Activated CD4-positive, alpha-beta T cell treated with anti-CD3 and anti-CD28 coated beads, Interleukin-10, Interleukin-2, amounts not matched to agents 100 ng/mL and 50 ng/mL, durations not matched to agents 16 hours and 8 hours (primary cell): Measurements from ENCODE around the gene CCDC117.
"Not testable (repeated sequence)": the region's sequence is repeated elsewhere in the genome, so short reads cannot be mapped to it uniquely, and the experiment has no call there.

Source experiments
- DNase-seq: peaks from one replicate; pipeline ENCODE4 v3.0.0-alpha.2; 2020

Gene CCDC117

GRCh38 chr22:28801845-28802594 is 29.5 kb downstream of the CCDC117 start:
- peak; percentile 27 for DNase-seq

GRCh38 chr22:28802595-28803123 is 30.2 kb downstream of the CCDC117 start:
- DNase-seq, result no peak

- DNase-seq, result not testable (repeated sequence)
Measured at GRCh38 chr22:28805426-28805825, 32.9 kb downstream of the CCDC117 start.

GRCh38 chr22:28808716-28809355 is 36.3 kb downstream of the CCDC117 start:
- no peak for DNase-seq

- peak; percentile 83 for DNase-seq
Measured at GRCh38 chr22:28810821-28811491, 38.5 kb downstream of the CCDC117 start.

- no peak for DNase-seq
Measured at GRCh38 chr22:28812516-28812915, 40.0 kb downstream of the CCDC117 start.

GRCh38 chr22:28813772-28814518 is 41.5 kb downstream of the CCDC117 start:
- DNase-seq, result no peak

- DNase-seq, result no peak
Measured at GRCh38 chr22:28815111-28815510, 42.6 kb downstream of the CCDC117 start.

- no peak for DNase-seq
Measured at GRCh38 chr22:28815729-28816128, 43.2 kb downstream of the CCDC117 start.

GRCh38 chr22:28817064-28817463 is 44.6 kb downstream of the CCDC117 start:
- no peak for DNase-seq

- no peak for DNase-seq
Measured at GRCh38 chr22:28817919-28818859, 45.7 kb downstream of the CCDC117 start.

- no peak for DNase-seq
Measured at GRCh38 chr22:28819253-28820096, 47.0 kb downstream of the CCDC117 start.

- DNase-seq, result no peak
Measured at GRCh38 chr22:28820885-28821284, 48.4 kb downstream of the CCDC117 start.

GRCh38 chr22:28821452-28821851 is 49.0 kb downstream of the CCDC117 start:
- no peak for DNase-seq

- peak; percentile 37 for DNase-seq
Measured at GRCh38 chr22:28822930-28823551, 50.5 kb downstream of the CCDC117 start.

GRCh38 chr22:28824455-28824854 is 52.0 kb downstream of the CCDC117 start:
- DNase-seq, result not testable (repeated sequence)

- not testable (repeated sequence) for DNase-seq
Measured at GRCh38 chr22:28826430-28826829, 53.9 kb downstream of the CCDC117 start.

- DNase-seq, result no peak
Measured at GRCh38 chr22:28826921-28827320, 54.4 kb downstream of the CCDC117 start.

- peak; percentile 83 for DNase-seq
Measured at GRCh38 chr22:28829358-28830181, 57.1 kb downstream of the CCDC117 start.
